Duodenal mucosa (tissue), 2 donors: ENCODE data around the gene ATM.

Experiments
- H3K27ac ChIP-seq: one replicate; pipeline ENCODE4 v1.7.0; 2013; ENCODE audit warnings: low read depth, low read length
- H3K27me3 ChIP-seq, 2 donors: one replicate each; pipeline ENCODE4 v1.7.0; 2013; ENCODE audit warnings: low read length in 2 of 2, control low read depth in 1 of 2; ENCODE audit not compliant: insufficient read depth in 2 of 2, control insufficient read depth in 1 of 2
- H3K36me3 ChIP-seq, 2 donors: one replicate each; pipeline ENCODE4 v1.7.0; 2013; ENCODE audit warnings: low read length in 2 of 2, control low read depth in 1 of 2; ENCODE audit not compliant: insufficient read depth in 2 of 2, control insufficient read depth in 1 of 2
- H3K4me1 ChIP-seq, 2 donors: one replicate each; pipeline ENCODE4 v1.7.0; 2013; ENCODE audit warnings: low read length in 2 of 2, control low read depth in 1 of 2; ENCODE audit not compliant: insufficient read depth in 2 of 2, control insufficient read depth in 1 of 2
- H3K4me3 ChIP-seq, 2 donors: one replicate each; pipeline ENCODE4 v1.7.0; 2013; ENCODE audit warnings: low read length in 2 of 2, low read depth in 1 of 2
- H3K9ac ChIP-seq, 2 donors: one replicate each; pipeline ENCODE4 v1.7.0; 2013; ENCODE audit warnings: low read length in 2 of 2, low read depth in 1 of 2
- H3K9me3 ChIP-seq, 2 donors: one replicate each; pipeline ENCODE4 v1.7.0; 2013; ENCODE audit warnings: low read length in 2 of 2, control low read depth in 1 of 2; ENCODE audit not compliant: control insufficient read depth in 1 of 2

The ATM gene

DNA sequence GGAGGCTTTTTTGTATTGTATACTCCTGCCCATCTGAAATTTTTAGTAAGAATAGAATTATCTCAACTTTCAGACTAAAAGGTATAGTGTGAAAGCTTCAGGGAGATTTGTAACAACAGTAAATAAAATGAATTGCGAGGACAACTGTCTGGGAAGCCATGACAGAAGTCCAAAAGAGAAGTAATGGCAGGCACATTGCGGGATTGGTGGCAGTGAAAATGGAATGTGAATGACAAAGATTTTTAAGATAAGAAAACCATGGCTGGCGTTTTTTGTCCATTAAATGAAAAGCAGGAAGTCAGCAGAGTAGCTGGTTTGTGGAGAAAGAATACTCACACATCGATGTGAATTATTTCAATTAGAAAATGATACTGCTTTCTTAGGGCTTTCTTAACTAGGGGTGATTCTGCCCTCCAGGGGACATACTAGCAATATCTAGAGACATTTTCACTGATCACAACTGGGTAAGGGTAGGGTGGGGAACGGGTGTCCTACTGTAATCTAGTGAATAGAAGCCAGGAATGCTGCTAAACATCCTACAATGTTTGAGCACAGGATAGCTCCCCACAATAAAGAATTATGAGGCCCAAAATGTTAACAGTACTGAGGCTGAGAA lies 2.0 kb upstream of the ATM start:
- Histone ChIP-seq H3K27me3 (no peaks in the 10 kb centered on the region), H3K4me1 (peaks cover 21 to 30% of the 10 kb centered on the region in 2 donors), H3K4me3 (peak overlapping the region; percentile 91 to 99), H3K9ac (peak overlapping the region; percentile 35 to 98), H3K9me3 (no peaks in the 10 kb centered on the region), H3K36me3 (no peaks in the 10 kb centered on the region), H3K27ac (no peak overlapping the region)

GRCh38 chr11:108221371-108221770 lies 1.5 kb upstream of the ATM start:
- Histone ChIP-seq H3K4me1 (peaks cover 21 to 30% of the 10 kb centered on the region in 2 donors), H3K36me3 (no peaks in the 10 kb centered on the region), H3K27me3 (no peaks in the 10 kb centered on the region), H3K9me3 (no peaks in the 10 kb centered on the region), H3K9ac (peak overlapping the region; percentile 92 to 98), H3K4me3 (peak overlapping the region; percentile 91 to 99), H3K27ac (no peak overlapping the region)

GRCh38 chr11:108221911-108222573 lies 825 bp upstream of the ATM start:
- Histone ChIP-seq H3K9me3 (no peaks in the 10 kb centered on the region), H3K36me3 (no peaks in the 10 kb centered on the region), H3K4me3 (peak overlapping the region; percentile 91 to 99), H3K9ac (peak overlapping the region; percentile 92 to 98), H3K27ac (peak overlapping the region; percentile 94), H3K4me1 (peaks cover 21 to 30% of the 10 kb centered on the region in 2 donors), H3K27me3 (no peaks in the 10 kb centered on the region)

DNA sequence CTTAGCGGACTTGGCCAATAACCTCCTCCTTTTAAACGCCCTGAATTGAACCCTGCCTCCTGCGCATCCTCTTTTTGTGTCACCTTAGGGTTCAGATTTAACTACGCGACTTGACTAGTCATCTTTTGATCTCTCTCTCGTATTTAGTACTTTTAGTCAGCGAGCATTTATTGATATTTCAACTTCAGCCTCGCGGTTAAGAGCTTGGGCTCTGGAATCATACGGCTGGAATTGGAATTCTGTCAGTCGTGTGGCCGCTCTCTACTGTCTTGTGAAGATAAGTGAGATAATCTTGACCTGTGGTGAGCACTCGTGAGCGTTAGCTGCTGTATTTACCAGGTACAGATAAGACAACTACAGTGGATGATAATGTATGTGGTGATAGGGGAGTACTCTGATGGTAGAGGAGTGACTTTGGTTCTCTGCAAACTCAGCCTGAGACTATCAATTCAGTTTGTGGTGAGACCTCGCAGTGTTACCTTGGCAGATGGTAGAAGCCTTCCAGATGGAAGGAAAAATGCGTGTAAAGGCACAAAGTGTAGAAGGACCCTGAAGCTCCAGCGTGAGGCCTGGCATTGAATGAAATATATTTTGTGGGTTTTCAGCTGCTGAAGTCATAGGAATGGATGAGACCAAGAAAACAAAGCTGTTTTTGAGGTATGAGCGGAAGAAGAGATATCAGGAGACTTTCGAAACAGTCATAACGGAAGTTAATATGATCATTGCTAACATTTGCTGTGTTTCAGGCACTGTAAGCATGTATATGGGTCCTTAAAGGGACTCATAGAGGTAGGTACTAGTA lies 682 bp downstream of the ATM start:
- Histone ChIP-seq H3K27me3 (no peaks in the 10 kb centered on the region), H3K27ac (peak overlapping the region; percentile 94), H3K4me1 (peaks cover 21 to 30% of the 10 kb centered on the region in 2 donors), H3K9me3 (no peaks in the 10 kb centered on the region), H3K4me3 (peak overlapping the region; percentile 82 to 95), H3K9ac (peak overlapping the region; percentile 68 to 90), H3K36me3 (peaks cover 1 to 5% of the 10 kb centered on the region in 2 donors)

GRCh38 chr11:108224366-108224765 lies 1.5 kb downstream of the ATM start:
- H3K27me3 ChIP-seq: no peaks in the 10 kb centered on the region
- peaks cover 21 to 30% of the 10 kb centered on the region in 2 donors for H3K4me1 ChIP-seq
- H3K36me3 ChIP-seq: peaks cover 4 to 9% of the 10 kb centered on the region in 2 donors
- H3K9ac ChIP-seq: peak overlapping the region in 1 of 2 donors; percentile 68
- H3K27ac ChIP-seq: peak overlapping the region; percentile 94
- no peaks in the 10 kb centered on the region for H3K9me3 ChIP-seq
- H3K4me3 ChIP-seq: peak overlapping the region; percentile 82 to 95

GRCh38 chr11:108224911-108225786 lies 2.3 kb downstream of the ATM start:
- no peak overlapping the region for H3K27ac ChIP-seq
- H3K36me3 ChIP-seq: peaks cover 4 to 17% of the 10 kb centered on the region in 2 donors
- H3K4me3 ChIP-seq: peak overlapping the region; percentile 82 to 95
- H3K9me3 ChIP-seq: no peaks in the 10 kb centered on the region
- H3K27me3 ChIP-seq: no peaks in the 10 kb centered on the region
- peaks cover 21 to 25% of the 10 kb centered on the region in 2 donors for H3K4me1 ChIP-seq
- H3K9ac ChIP-seq: peak overlapping the region; percentile 2 to 68

DNA sequence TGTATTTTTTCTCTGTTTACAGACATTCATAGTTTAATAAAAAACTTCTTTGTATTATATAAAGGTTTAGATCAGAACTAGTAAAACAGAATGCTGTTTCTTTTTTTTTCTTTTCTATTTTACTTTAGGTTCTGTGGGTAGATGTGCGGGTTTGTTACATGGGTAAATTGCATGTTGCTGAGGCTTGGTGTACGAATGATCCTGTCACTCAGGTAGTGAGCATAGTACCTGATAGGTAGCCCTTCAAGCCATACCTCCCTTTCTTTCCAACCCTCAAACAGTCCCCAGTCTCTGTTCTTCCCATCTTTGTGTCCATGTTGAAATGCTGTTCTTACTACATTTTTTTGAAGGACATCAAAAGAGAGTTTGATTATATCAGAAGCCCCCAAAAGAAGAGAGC lies 3.2 kb downstream of the ATM start:
- Histone ChIP-seq H3K36me3 (peaks cover 4 to 25% of the 10 kb centered on the region in 2 donors), H3K4me3 (no peak overlapping the region), H3K27me3 (no peaks in the 10 kb centered on the region), H3K27ac (no peak overlapping the region), H3K9ac (no peak overlapping the region), H3K9me3 (no peaks in the 10 kb centered on the region), H3K4me1 (peaks cover 13 to 17% of the 10 kb centered on the region in 2 donors)

GRCh38 chr11:108228251-108228650 lies 5.4 kb downstream of the ATM start:
- Histone ChIP-seq H3K4me1 (peaks cover 11 to 14% of the 10 kb centered on the region in 2 donors), H3K4me3 (no peak overlapping the region), H3K9me3 (no peaks in the 10 kb centered on the region), H3K27ac (no peak overlapping the region), H3K27me3 (no peaks in the 10 kb centered on the region), H3K9ac (no peak overlapping the region), H3K36me3 (peaks cover 4 to 33% of the 10 kb centered on the region in 2 donors)

DNA sequence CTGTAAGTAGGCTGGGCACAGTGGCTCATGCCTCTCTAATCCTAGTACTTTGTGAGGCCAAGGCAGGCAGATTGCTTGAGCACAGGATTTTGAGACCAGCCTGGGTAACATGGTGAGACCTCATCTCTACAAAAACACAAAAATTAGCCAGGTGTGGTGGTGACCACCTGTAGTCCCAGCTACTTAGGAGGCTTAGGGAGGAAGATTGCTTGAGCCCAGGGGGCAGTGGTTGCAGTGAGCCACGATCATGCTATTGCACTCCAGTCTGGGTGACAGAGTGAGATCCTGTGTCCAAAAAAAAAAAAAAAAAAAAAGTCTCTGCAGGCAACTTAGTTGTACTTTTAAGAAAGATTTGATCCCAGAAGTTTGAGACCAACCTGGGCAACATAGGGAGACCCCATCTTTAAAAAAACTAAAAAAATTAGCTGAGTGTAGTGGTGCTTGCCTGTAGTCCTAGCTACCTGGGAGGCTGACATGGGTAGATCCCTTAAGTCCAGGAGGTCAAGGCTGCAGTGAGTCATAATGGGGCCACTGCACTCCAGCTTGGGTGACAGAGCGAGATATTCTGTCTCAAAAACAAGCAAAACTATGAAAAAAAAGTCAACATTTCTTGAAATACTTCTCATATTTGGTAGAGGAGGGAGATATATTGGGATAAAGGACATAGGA lies 10.5 kb downstream of the ATM start:
- H3K4me1 ChIP-seq: peaks cover 0 to 4% of the 10 kb centered on the region in 2 donors
- H3K9me3 ChIP-seq: no peaks in the 10 kb centered on the region
- H3K4me3 ChIP-seq: no peak overlapping the region
- H3K36me3 ChIP-seq: peaks cover 4 to 29% of the 10 kb centered on the region in 2 donors
- H3K27ac ChIP-seq: no peak overlapping the region
- H3K9ac ChIP-seq: no peak overlapping the region
- no peaks in the 10 kb centered on the region for H3K27me3 ChIP-seq
